K562 (cell line): ENCODE data around the gene GMIP. TPM values are rescaled to one million over a fixed set of nuclear protein-coding genes. Genes with fewer than 3 reads are reported as not detected.

ENCODE experiments used
- CGGBP1 ChIP-seq: fragments of 250-450 bp; sonication (Bioruptor Pico); IDR thresholded peaks from 2 replicates; pipeline ENCODE4 v1.9.0; 2021; ENCODE audit warnings: mild to moderate bottlenecking
- EGR1 ChIP-seq: fragments of 450-650 bp; conservative IDR thresholded peaks from 2 replicates; pipeline ENCODE4 v1.6.1; 2017; ENCODE audit warnings: mild to moderate bottlenecking
- ESRRA ChIP-seq: fragments of 450-650 bp; IDR thresholded peaks from 2 replicates; pipeline ENCODE4 v1.6.1; 2014; ENCODE audit warnings: low read depth, mild to moderate bottlenecking, moderate library complexity, borderline replicate concordance
- FOSL1 ChIP-seq: fragments of 200-800 bp; sonication (Bioruptor generic); conservative IDR thresholded peaks from 2 replicates; pipeline ENCODE4 v1.6.1; 2016; ENCODE audit warnings: missing genetic modification characterization, missing compliant biosample characterization
- HDAC2 ChIP-seq: fragments of 450-650 bp; IDR thresholded peaks from 2 replicates; pipeline ENCODE4 v1.6.1; 2016; ENCODE audit warnings: mild to moderate bottlenecking
- JUND ChIP-seq, 2 experiments: IDR thresholded peaks; 2 replicates in 1 of 2; 3 replicates in 1 of 2; pipeline ENCODE4 v1.6.1; 2011; ENCODE audit warnings: borderline replicate concordance in 2 of 2, low read depth in 2 of 2, low read length in 2 of 2, improper control_type of control experiment in 1 of 2, missing biosample characterization in 1 of 2, missing genetic modification characterization in 1 of 2, missing genetic modification reagents in 1 of 2
- KDM5B ChIP-seq: fragments of 200-600 bp; sonication (generic); IDR thresholded peaks from 2 replicates; pipeline ENCODE4 v1.6.1; 2012; ENCODE audit warnings: low read depth, mild to moderate bottlenecking, moderate library complexity, low read length, control low read depth, inconsistent platforms; ENCODE audit not compliant: insufficient replicate concordance
- KLF6 ChIP-seq: fragments of 250-450 bp; sonication (Bioruptor Pico); IDR thresholded peaks from 2 replicates; pipeline ENCODE4 v1.4.0; 2020; ENCODE audit warnings: mild to moderate bottlenecking, moderate library complexity, borderline replicate concordance
- MECOM ChIP-seq: fragments of 250-450 bp; sonication (Bioruptor Pico); IDR thresholded peaks from 2 replicates; pipeline ENCODE4 v1.8.0; 2022; ENCODE audit warnings: inconsistent platforms
- MEF2D ChIP-seq: conservative IDR thresholded peaks from 2 replicates; pipeline ENCODE4 v1.6.1; 2016; ENCODE audit warnings: low read depth, missing genetic modification characterization, missing compliant biosample characterization
- POLR2B ChIP-seq: fragments of 450-650 bp; IDR thresholded peaks from 2 replicates; pipeline ENCODE4 v1.6.1; 2018; ENCODE audit warnings: low read depth; ENCODE audit not compliant: partially characterized antibody
- SIRT6 ChIP-seq: IDR thresholded peaks from one replicate; pipeline ENCODE4 v1.6.1; 2012; ENCODE audit warnings: low read depth, mild to moderate bottlenecking, control low read depth, inconsistent platforms, low read length, moderate library complexity
- SIX5 ChIP-seq, 2 experiments: IDR thresholded peaks; 2 replicates each; pipeline ENCODE4 v1.6.1; 2011; ENCODE audit warnings: low read length in 2 of 2, borderline replicate concordance in 1 of 2, low read depth in 1 of 2, mild to moderate bottlenecking in 1 of 2, moderate library complexity in 1 of 2; ENCODE audit not compliant: insufficient read depth in 1 of 2
- SMARCA5 ChIP-seq: fragments of 450-650 bp; IDR thresholded peaks from 2 replicates; pipeline ENCODE4 v1.6.1; 2016
- SRSF7 ChIP-seq: fragments of 200-400 bp; formaldehyde crosslinking; optimal IDR thresholded peaks from 2 replicates; pipeline ENCODE3; 2017; ENCODE audit warnings: mild to moderate bottlenecking, low read depth, low read length
- U2AF2 ChIP-seq: fragments of 200-400 bp; formaldehyde crosslinking; optimal IDR thresholded peaks from 2 replicates; pipeline ENCODE3; 2017; ENCODE audit warnings: low read depth, mild to moderate bottlenecking, low read length
- ZNF184 ChIP-seq: sonication (generic); formaldehyde crosslinking; IDR thresholded peaks from 2 replicates; pipeline ENCODE4 v1.5.0; 2020; ENCODE audit warnings: missing genetic modification reagents
- ZNF23 ChIP-seq: fragments of 250-450 bp; sonication (Bioruptor Pico); IDR thresholded peaks from 2 replicates; pipeline ENCODE4 v1.4.0; 2020; ENCODE audit warnings: mild to moderate bottlenecking
- ZNF766 ChIP-seq: fragments of 200-800 bp; sonication (Bioruptor generic); conservative IDR thresholded peaks from 2 replicates; pipeline ENCODE4 v1.6.1; 2016; ENCODE audit warnings: missing genetic modification characterization, missing compliant biosample characterization
- ZZZ3 ChIP-seq: fragments of 450-650 bp; IDR thresholded peaks from 2 replicates; pipeline ENCODE4 v1.6.1; 2016; ENCODE audit warnings: antibody characterized with exemption, mild to moderate bottlenecking, moderate library complexity
- polyA plus RNA-seq, 8 experiments: library from polyadenylated mRNA; depleted of rRNA in 4 of 8; stranded (reverse) in 5 of 8; unstranded in 3 of 8; fragments of >200 nt; fragmentation: Nextera tagmentation in 2 of 8; fragmentation: Illumina TruSeq in 1 of 8; extraction: Ambion mirVana in 2 of 8; extraction: Trizol in 1 of 8; gene quantifications; 2 replicates each; pipeline versions ENCODE4 v1.2.1 to v1.2.3, GENCODE V29; 2011 to 2014; ENCODE audit warnings: inconsistent platforms in 1 of 8, missing spikeins in 1 of 8
- total RNA-seq, 7 experiments: library from RNA; depleted of rRNA in 6 of 7; stranded (reverse); fragments of >200 nt in 6 of 7; fragmentation: Illumina TruSeq in 2 of 7; extraction: Trizol in 2 of 7; gene quantifications; 2 replicates each; pipeline versions ENCODE4 v1.2.1 to v1.2.3, GENCODE V29; 2011 to 2021; ENCODE audit warnings: low replicate concordance in 1 of 7
- TF ChIP-seq, protein P1 (sequence below): sonication (generic); formaldehyde crosslinking; IDR thresholded peaks from 2 replicates; pipeline ENCODE4 v1.8.1; 2022; ENCODE audit warnings: missing genetic modification reagents
- TF ChIP-seq, protein P2 (sequence below): fragments of 450-650 bp; IDR thresholded peaks from 2 replicates; pipeline ENCODE4 v1.6.1; 2016; ENCODE audit warnings: mild to moderate bottlenecking
- TF ChIP-seq, protein P3 (sequence below): fragments of 250-450 bp; sonication (Bioruptor Pico); IDR thresholded peaks from 2 replicates; pipeline ENCODE4 v1.5.0; 2021

The GMIP gene
- total and polyA plus RNA-seq, 9 of the 15 experiments (the other 6 are each of a cell fraction or from before 2014, with no cell fraction given), result 0.14 to 15.8 (median 3.2) TPM

DNA sequence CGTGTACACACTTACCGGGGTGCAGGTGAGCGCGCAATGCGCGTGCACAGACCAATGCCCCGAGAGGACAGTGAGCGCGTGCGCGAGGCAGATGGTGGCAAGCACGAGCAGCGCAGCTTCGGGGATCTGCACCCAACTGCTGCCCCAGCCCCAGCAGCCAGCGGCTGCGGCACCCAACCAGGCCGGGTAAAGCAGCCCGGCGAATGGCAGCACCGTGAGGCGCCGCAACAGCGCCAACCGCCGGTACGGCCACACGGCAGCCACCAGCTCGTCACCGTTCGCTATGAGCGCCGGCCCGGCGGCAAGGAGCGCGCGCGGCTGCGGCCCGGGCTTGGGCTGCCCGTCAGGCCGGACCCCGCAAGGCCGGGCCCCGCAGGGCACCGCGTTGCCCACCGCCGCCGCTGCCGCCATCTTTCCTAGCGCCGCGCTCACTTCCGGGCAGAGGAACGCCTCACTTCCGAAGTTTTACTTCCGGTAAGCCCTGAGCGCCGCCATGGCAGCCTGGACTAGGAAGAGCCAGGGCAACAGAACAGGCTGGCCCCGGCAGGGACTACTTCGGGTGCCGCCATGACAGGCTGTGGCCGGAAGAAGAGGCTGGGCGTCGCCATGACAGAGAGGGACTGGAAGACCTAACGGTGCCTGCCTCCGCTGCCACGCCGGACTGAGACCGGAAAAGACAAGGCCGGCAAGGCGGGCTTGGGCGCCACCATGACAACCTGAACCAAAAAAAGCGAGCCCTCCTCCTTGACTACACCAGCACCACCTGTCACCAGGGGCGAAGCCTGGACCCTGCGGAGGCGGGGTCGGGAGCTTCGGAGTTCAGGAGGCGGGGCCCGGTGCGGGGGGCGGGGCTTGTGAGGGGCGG lies 20.0 kb upstream of the GMIP start, which contains the start of gene ATP13A1 (continued):
- TF ChIP-seq, protein P1, sequence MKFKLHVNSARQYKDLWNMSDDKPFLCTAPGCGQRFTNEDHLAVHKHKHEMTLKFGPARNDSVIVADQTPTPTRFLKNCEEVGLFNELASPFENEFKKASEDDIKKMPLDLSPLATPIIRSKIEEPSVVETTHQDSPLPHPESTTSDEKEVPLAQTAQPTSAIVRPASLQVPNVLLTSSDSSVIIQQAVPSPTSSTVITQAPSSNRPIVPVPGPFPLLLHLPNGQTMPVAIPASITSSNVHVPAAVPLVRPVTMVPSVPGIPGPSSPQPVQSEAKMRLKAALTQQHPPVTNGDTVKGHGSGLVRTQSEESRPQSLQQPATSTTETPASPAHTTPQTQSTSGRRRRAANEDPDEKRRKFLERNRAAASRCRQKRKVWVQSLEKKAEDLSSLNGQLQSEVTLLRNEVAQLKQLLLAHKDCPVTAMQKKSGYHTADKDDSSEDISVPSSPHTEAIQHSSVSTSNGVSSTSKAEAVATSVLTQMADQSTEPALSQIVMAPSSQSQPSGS (CRISPR knock-in tag), result peak; percentile 16; the same call in 1 of the 2 replicates
- TF ChIP-seq KDM5B (peak; percentile 89), ZNF23 (CRISPR knock-in tag) (peak; percentile 42; the same call in 1 of the 2 replicates), MECOM (CRISPR knock-in tag) (no peak), KLF6 (CRISPR knock-in tag) (peak; percentile 84; the same call in 1 of the 2 replicates), POLR2B (peak; percentile 49), U2AF2 (no peak), SIRT6 (no peak), JUND (IDR thresholded peaks at IDR 0.05; ENCODE audit: borderline replicate concordance, low read depth, low read length) (peak; percentile 22; the same call in 1 of the 2 replicates), JUND (tag; IDR thresholded peaks at IDR 0.05; ENCODE audit: borderline replicate concordance, low read depth, low read length) (peak; percentile 13; the same call in 1 of the 3 replicates), HDAC2 (0 out of 2 replicates have a peak, but pooled peaks have one; percentile 16), MEF2D (tag) (peak; percentile 66; the same call in 1 of the 2 replicates), CGGBP1 (no peak), ESRRA (0 out of 2 replicates have a peak, but pooled peaks have one; percentile 32), FOSL1 (tag) (0 out of 2 replicates have a peak, but pooled peaks have one; percentile 17), ZZZ3 (no peak), EGR1 (peak; percentile 75), SIX5 (IDR thresholded peaks at IDR 0.05; ENCODE audit: borderline replicate concordance in 1 of 2, insufficient read depth in 1 of 2, low read depth in 1 of 2, low read length in 2 of 2) (peak; percentile 34 to 38; a peak in 1 of 4 replicates), SRSF7 (no peak), SMARCA5 (no peak), ZNF766 (CRISPR knock-in tag) (peak; percentile 94), ZNF184 (CRISPR knock-in tag) (no peak)
- TF ChIP-seq, protein P2, sequence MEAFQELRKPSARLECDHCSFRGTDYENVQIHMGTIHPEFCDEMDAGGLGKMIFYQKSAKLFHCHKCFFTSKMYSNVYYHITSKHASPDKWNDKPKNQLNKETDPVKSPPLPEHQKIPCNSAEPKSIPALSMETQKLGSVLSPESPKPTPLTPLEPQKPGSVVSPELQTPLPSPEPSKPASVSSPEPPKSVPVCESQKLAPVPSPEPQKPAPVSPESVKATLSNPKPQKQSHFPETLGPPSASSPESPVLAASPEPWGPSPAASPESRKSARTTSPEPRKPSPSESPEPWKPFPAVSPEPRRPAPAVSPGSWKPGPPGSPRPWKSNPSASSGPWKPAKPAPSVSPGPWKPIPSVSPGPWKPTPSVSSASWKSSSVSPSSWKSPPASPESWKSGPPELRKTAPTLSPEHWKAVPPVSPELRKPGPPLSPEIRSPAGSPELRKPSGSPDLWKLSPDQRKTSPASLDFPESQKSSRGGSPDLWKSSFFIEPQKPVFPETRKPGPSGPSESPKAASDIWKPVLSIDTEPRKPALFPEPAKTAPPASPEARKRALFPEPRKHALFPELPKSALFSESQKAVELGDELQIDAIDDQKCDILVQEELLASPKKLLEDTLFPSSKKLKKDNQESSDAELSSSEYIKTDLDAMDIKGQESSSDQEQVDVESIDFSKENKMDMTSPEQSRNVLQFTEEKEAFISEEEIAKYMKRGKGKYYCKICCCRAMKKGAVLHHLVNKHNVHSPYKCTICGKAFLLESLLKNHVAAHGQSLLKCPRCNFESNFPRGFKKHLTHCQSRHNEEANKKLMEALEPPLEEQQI, result no peak
- TF ChIP-seq, protein P3, sequence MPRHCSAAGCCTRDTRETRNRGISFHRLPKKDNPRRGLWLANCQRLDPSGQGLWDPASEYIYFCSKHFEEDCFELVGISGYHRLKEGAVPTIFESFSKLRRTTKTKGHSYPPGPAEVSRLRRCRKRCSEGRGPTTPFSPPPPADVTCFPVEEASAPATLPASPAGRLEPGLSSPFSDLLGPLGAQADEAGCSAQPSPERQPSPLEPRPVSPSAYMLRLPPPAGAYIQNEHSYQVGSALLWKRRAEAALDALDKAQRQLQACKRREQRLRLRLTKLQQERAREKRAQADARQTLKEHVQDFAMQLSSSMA, result peak; percentile 82
